Liver (tissue), 9 donors: Measurements from ENCODE around the gene APOB. TPM values are rescaled to one million over a fixed set of nuclear protein-coding genes. Genes with fewer than 3 reads are reported as not detected.

Experiments used
- DNase-seq: peaks from one replicate; pipeline ENCODE4 v3.0.0-alpha.2; 2017; ENCODE audit warnings: low spot score
- H3K27ac ChIP-seq, 2 donors: one replicate each; pipeline ENCODE4 v1.7.0; 2013; ENCODE audit warnings: inconsistent platforms in 2 of 2, low read length in 2 of 2, control low read depth in 1 of 2, low read depth in 1 of 2, mild to moderate bottlenecking in 1 of 2
- H3K27me3 ChIP-seq, 4 donors: one replicate each; pipeline versions ENCODE4 v1.6.1 to v1.7.0; 2013; ENCODE audit warnings: low read length in 3 of 4, inconsistent platforms in 1 of 4, mild to moderate bottlenecking in 1 of 4, moderate library complexity in 1 of 4; ENCODE audit not compliant: control insufficient read depth in 4 of 4, insufficient read depth in 4 of 4
- H3K36me3 ChIP-seq, 4 donors: one replicate each; pipeline versions ENCODE4 v1.6.1 to v1.7.0; 2013; ENCODE audit warnings: low read length in 3 of 4, mild to moderate bottlenecking in 3 of 4, low read depth in 1 of 4, moderate library complexity in 1 of 4; ENCODE audit not compliant: control insufficient read depth in 4 of 4, insufficient read depth in 3 of 4
- H3K4me1 ChIP-seq, 4 donors: one replicate each; pipeline versions ENCODE4 v1.6.1 to v1.7.0; 2013; ENCODE audit warnings: low read length in 3 of 4, mild to moderate bottlenecking in 3 of 4, moderate library complexity in 1 of 4; ENCODE audit not compliant: control insufficient read depth in 4 of 4, insufficient read depth in 4 of 4
- H3K4me3 ChIP-seq, 3 donors: one replicate each; pipeline versions ENCODE4 v1.6.1 to v1.7.0; 2013; ENCODE audit warnings: low read length in 3 of 3, control low read depth in 1 of 3, low read depth in 1 of 3, mild to moderate bottlenecking in 1 of 3
- H3K9ac ChIP-seq, 2 donors: one replicate each; pipeline ENCODE4 v1.7.0; 2013; ENCODE audit warnings: low read length in 2 of 2, mild to moderate bottlenecking in 2 of 2, moderate library complexity in 2 of 2, control low read depth in 1 of 2, low read depth in 1 of 2
- H3K9me3 ChIP-seq, 4 donors: one replicate each; pipeline versions ENCODE4 v1.6.1 to v1.7.0; 2013; ENCODE audit warnings: low read length in 3 of 4; ENCODE audit not compliant: control insufficient read depth in 4 of 4
- ATF3 ChIP-seq: IDR thresholded peaks from 2 replicates; pipeline ENCODE4 v1.6.1; 2016; ENCODE audit warnings: antibody characterized with exemption
- CTCF ChIP-seq: fragments of 150-350 bp; IDR thresholded peaks from 2 replicates; pipeline ENCODE4 v1.5.1; 2017; ENCODE audit warnings: improper control_type of control experiment, low read depth, low read length; ENCODE audit not compliant: missing input control
- FOXA1 ChIP-seq: IDR thresholded peaks from 2 replicates; pipeline ENCODE4 v1.6.1; 2016; ENCODE audit warnings: antibody characterized with exemption
- FOXA2 ChIP-seq: IDR thresholded peaks from 2 replicates; pipeline ENCODE4 v1.6.1; 2016; ENCODE audit warnings: antibody characterized with exemption
- GABPA ChIP-seq, 2 donors: IDR thresholded peaks in 1 of 2; conservative IDR thresholded peaks in 1 of 2; 2 replicates each; pipeline ENCODE4 v1.6.1; 2016; ENCODE audit warnings: antibody characterized with exemption in 2 of 2, mild to moderate bottlenecking in 1 of 2, moderate library complexity in 1 of 2
- HNF4A ChIP-seq, 2 donors: conservative IDR thresholded peaks; 2 replicates each; pipeline ENCODE4 v1.6.1; 2016; ENCODE audit warnings: antibody characterized with exemption in 2 of 2, mild to moderate bottlenecking in 2 of 2
- HNF4G ChIP-seq: IDR thresholded peaks from 2 replicates; pipeline ENCODE4 v1.6.1; 2016; ENCODE audit warnings: antibody characterized with exemption
- JUND ChIP-seq, 2 donors: IDR thresholded peaks; 2 replicates each; pipeline ENCODE4 v1.6.1; 2016; ENCODE audit warnings: antibody characterized with exemption in 2 of 2
- MAX ChIP-seq: IDR thresholded peaks from 2 replicates; pipeline ENCODE4 v1.6.1; 2016; ENCODE audit warnings: antibody characterized with exemption
- NR2F2 ChIP-seq: IDR thresholded peaks from 2 replicates; pipeline ENCODE4 v1.6.1; 2016; ENCODE audit warnings: antibody characterized with exemption
- RAD21 ChIP-seq, 2 donors: IDR thresholded peaks; 2 replicates each; pipeline ENCODE4 v1.6.1; 2016; ENCODE audit warnings: antibody characterized with exemption in 2 of 2, mild to moderate bottlenecking in 2 of 2
- REST ChIP-seq: IDR thresholded peaks from 2 replicates; pipeline ENCODE4 v1.6.1; 2016; ENCODE audit warnings: antibody characterized with exemption, mild to moderate bottlenecking
- TAF1 ChIP-seq: conservative IDR thresholded peaks from 2 replicates; pipeline ENCODE4 v1.6.1; 2016; ENCODE audit warnings: antibody characterized with exemption, mild to moderate bottlenecking
- YY1 ChIP-seq: IDR thresholded peaks from 2 replicates; pipeline ENCODE4 v1.6.1; 2016; ENCODE audit warnings: antibody characterized with exemption, mild to moderate bottlenecking
- ZBTB33 ChIP-seq: IDR thresholded peaks from 2 replicates; pipeline ENCODE4 v1.6.1; 2016; ENCODE audit warnings: antibody characterized with exemption
- whole genome bisulfite sequencing: extraction: QIAGEN DNeasy Blood & Tissue Kit; methylation state at CpG from one replicate; pipeline ENCODE4 v1.1.7; 2013; 5-methylcytosine and 5-hydroxymethylcytosine counted together
- polyA plus RNA-seq, 2 donors: library from polyadenylated mRNA; stranded (reverse) in 1 of 2; unstranded in 1 of 2; fragments of 200-250 nt in 1 of 2; fragments of >200 nt in 1 of 2; fragmentation: Nextera tagmentation in 1 of 2; extraction: Ambion mirVana in 1 of 2; gene quantifications; one replicate each; pipeline versions ENCODE4 v1.2.1 to v1.2.3, GENCODE V29; 2013 to 2015
- total RNA-seq, 2 donors: library from RNA; depleted of rRNA; stranded (reverse); fragments of >200 nt; gene quantifications; one replicate each; pipeline ENCODE4 v1.2.3, GENCODE V29; 2014
- donor health status: healthy.
- donor health status: healthy.
- donor health status: healthy.
- donor health status: healthy.
- donor health status: healthy.

APOB gene
- total and polyA plus RNA-seq, 4 donors: 431 to 2,949 (median 1,463) TPM

GRCh38 chr2:21055879-21056790 lies 12.3 kb upstream of the APOB start:
- H3K4me1 ChIP-seq: no peaks in the 10 kb centered on the region
- no peak overlapping the region for H3K9ac ChIP-seq
- no peaks in the 10 kb centered on the region for H3K27me3 ChIP-seq
- H3K4me3 ChIP-seq: no peak overlapping the region
- TF ChIP-seq ATF3 (no peak), FOXA2 (no peak), FOXA1 (no peak), TAF1 (no peak), GABPA (IDR thresholded peaks at IDR 0.05 in 1 of 2, conservative IDR thresholded peaks at IDR 0.05 in 1 of 2) (no peak), NR2F2 (no peak), HNF4A (conservative IDR thresholded peaks at IDR 0.05) (no peak), JUND (IDR thresholded peaks at IDR 0.05) (no peak), HNF4G (no peak), CTCF (no peak), REST (no peak), MAX (no peak), ZBTB33 (no peak), YY1 (no peak), RAD21 (IDR thresholded peaks at IDR 0.05) (no peak)
- H3K36me3 ChIP-seq: no peaks in the 10 kb centered on the region
- H3K9me3 ChIP-seq: no peaks in the 10 kb centered on the region
- WGBS: 70% methylated on average over 10 of the region's 10 CpGs
- no peak overlapping the region for H3K27ac ChIP-seq
- DNase-seq: no peak
